IMR-90 (cell line): Measurements from ENCODE around the gene CDK14. TPM values are rescaled to one million over a fixed set of nuclear protein-coding genes. Genes with fewer than 3 reads are reported as not detected.

ENCODE experiments used
- ATAC-seq: fragments of 200-7000 bp; cut with Tn5 transposase; 2 replicates; pipeline ENCODE4 v1.9.1; 2020; ENCODE audit warnings: low read depth, mild to moderate bottlenecking, moderate library complexity
- BruUV-seq: library from RNA; stranded (reverse); fragments of 400-500 nt; replicated peaks from 2 replicates; lab custom pipeline; 2021; lab: Mats Ljungman, UMichigan
- CTCF ChIA-PET: fragments of 300-600 bp; formaldehyde crosslinking; extraction: SDS; loops from one replicate; lab custom pipeline; 2021; ENCODE audit warnings: antibody characterized with exemption; lab: Yijun Ruan, JAX
- POLR2A ChIA-PET: fragments of 300-600 bp; sonication (Branson Sonifier 250); formaldehyde crosslinking; loops from one replicate; lab custom pipeline; 2022; ENCODE audit warnings: antibody characterized with exemption; ENCODE audit not compliant: unreplicated experiment; lab: Charles Lee
- DNase-seq: peaks from one replicate; pipeline ENCODE4 v3.0.0; 2013
- H2AFZ ChIP-seq: replicated peaks from 2 replicates; pipeline ENCODE3; 2013; ENCODE audit warnings: low read length, mild to moderate bottlenecking; ENCODE audit not compliant: poor library complexity
- H2AK5ac ChIP-seq: 2 replicates; pipeline ENCODE4 v1.6.1; 2013; ENCODE audit warnings: low read depth, low read length, inconsistent platforms
- H2AK9ac ChIP-seq: replicated peaks from 2 replicates; pipeline ENCODE3; 2013; ENCODE audit warnings: mild to moderate bottlenecking, low read depth, low read length, moderate library complexity; ENCODE audit not compliant: poor library complexity
- H2BK120ac ChIP-seq: 2 replicates; pipeline ENCODE4 v1.6.1; 2013; ENCODE audit warnings: low read depth, low read length, inconsistent platforms
- H2BK15ac ChIP-seq: 3 replicates; pipeline ENCODE4 v1.6.1; 2013; ENCODE audit warnings: low read depth, low read length, inconsistent platforms
- H2BK20ac ChIP-seq: 2 replicates; pipeline ENCODE4 v1.6.1; 2013; ENCODE audit warnings: low read depth, mild to moderate bottlenecking, inconsistent platforms, low read length, moderate library complexity
- H2BK5ac ChIP-seq: 2 replicates; pipeline ENCODE4 v1.6.1; 2013; ENCODE audit warnings: mild to moderate bottlenecking, low read depth, low read length, inconsistent platforms; ENCODE audit not compliant: poor library complexity, severe bottlenecking
- H3K14ac ChIP-seq: replicated peaks from 2 replicates; pipeline ENCODE4 v1.6.1; 2013; ENCODE audit warnings: low read depth, low read length, inconsistent platforms
- H3K18ac ChIP-seq: 2 replicates; pipeline ENCODE4 v1.6.1; 2013; ENCODE audit warnings: low read depth, low read length, control low read depth
- H3K23ac ChIP-seq: 2 replicates; pipeline ENCODE4 v1.6.1; 2013; ENCODE audit warnings: low read depth, low read length, inconsistent platforms
- H3K27ac ChIP-seq: 2 replicates; pipeline ENCODE4 v1.5.1; 2013; ENCODE audit warnings: mild to moderate bottlenecking, control low read depth, low read length; ENCODE audit not compliant: insufficient read depth
- H3K27me3 ChIP-seq: 2 replicates; pipeline ENCODE4 v1.6.1; 2013; ENCODE audit warnings: low read length; ENCODE audit not compliant: control insufficient read depth, insufficient read depth
- H3K36me3 ChIP-seq: 2 replicates; pipeline ENCODE4 v1.6.1; 2013; ENCODE audit warnings: low read length, mixed read lengths; ENCODE audit not compliant: control insufficient read depth, insufficient read depth
- H3K4ac ChIP-seq: 2 replicates; pipeline ENCODE4 v1.6.1; 2013; ENCODE audit warnings: low read depth, low read length, inconsistent platforms
- H3K4me1 ChIP-seq: 2 replicates; pipeline ENCODE4 v1.6.1; 2013; ENCODE audit warnings: low read length, mixed read lengths; ENCODE audit not compliant: control insufficient read depth, insufficient read depth
- H3K4me2 ChIP-seq: 2 replicates; pipeline ENCODE4 v1.6.1; 2013; ENCODE audit warnings: low read depth, mild to moderate bottlenecking, control low read depth, low read length, moderate library complexity
- H3K4me3 ChIP-seq: 2 replicates; pipeline ENCODE4 v1.5.1; 2013; ENCODE audit warnings: low read depth, mild to moderate bottlenecking, control low read depth, low read length, moderate library complexity; ENCODE audit not compliant: insufficient read depth
- H3K56ac ChIP-seq: 2 replicates; pipeline ENCODE4 v1.6.1; 2013; ENCODE audit warnings: low read length, inconsistent platforms; ENCODE audit not compliant: insufficient read depth; ENCODE audit errors: extremely low read depth
- H3K79me1 ChIP-seq, 2 experiments: 2 replicates each; pipeline ENCODE4 v1.6.1; 2013; ENCODE audit warnings: low read length in 2 of 2, inconsistent platforms in 1 of 2, low read depth in 1 of 2
- H3K9ac ChIP-seq: 2 replicates; pipeline ENCODE4 v1.6.1; 2013; ENCODE audit warnings: low read depth, low read length, control low read depth
- H3K9me1 ChIP-seq: 2 replicates; pipeline ENCODE4 v1.6.1; 2013; ENCODE audit warnings: low read length, inconsistent platforms; ENCODE audit not compliant: insufficient read depth
- H3K9me3 ChIP-seq: 2 replicates; pipeline ENCODE4 v1.6.1; 2013; ENCODE audit warnings: low read length; ENCODE audit not compliant: control insufficient read depth, insufficient read depth
- H4K20me1 ChIP-seq: 2 replicates; pipeline ENCODE4 v1.6.1; 2013; ENCODE audit warnings: low read length, inconsistent platforms; ENCODE audit not compliant: insufficient read depth
- H4K5ac ChIP-seq: 2 replicates; pipeline ENCODE4 v1.6.1; 2013; ENCODE audit warnings: mild to moderate bottlenecking, low read depth, low read length, control low read depth
- H4K8ac ChIP-seq, 2 experiments: 2 replicates each; pipeline ENCODE4 v1.6.1; 2013; ENCODE audit warnings: low read depth in 2 of 2, low read length in 2 of 2, control low read depth in 1 of 2, inconsistent platforms in 1 of 2
- H4K91ac ChIP-seq: 2 replicates; pipeline ENCODE4 v1.6.1; 2013; ENCODE audit warnings: low read depth, low read length, inconsistent platforms; ENCODE audit not compliant: insufficient read depth
- BHLHE40 ChIP-seq: fragments of 150-350 bp; IDR thresholded peaks from 2 replicates; pipeline ENCODE4 v1.6.1; 2016; ENCODE audit warnings: mild to moderate bottlenecking, low read depth, low read length
- CEBPB ChIP-seq: IDR thresholded peaks from 2 replicates; pipeline ENCODE4 v1.6.1; 2012; ENCODE audit warnings: low read depth, low read length, improper control_type of control experiment
- CHD1 ChIP-seq: IDR thresholded peaks from 2 replicates; pipeline ENCODE4 v1.6.1; 2012; ENCODE audit warnings: low read depth, low read length, improper control_type of control experiment
- CTCF ChIP-seq: conservative IDR thresholded peaks from 2 replicates; pipeline ENCODE4 v1.5.1; 2012; ENCODE audit warnings: mild to moderate bottlenecking, low read depth, low read length, improper control_type of control experiment
- ELK1 ChIP-seq: fragments of 150-350 bp; IDR thresholded peaks from 2 replicates; pipeline ENCODE4 v1.6.1; 2016; ENCODE audit warnings: low read depth, mild to moderate bottlenecking, low read length, moderate library complexity, borderline replicate concordance
- FOS ChIP-seq: fragments of 150-350 bp; IDR thresholded peaks from 2 replicates; pipeline ENCODE4 v1.6.1; 2016; ENCODE audit warnings: low read depth, low read length
- MAFK ChIP-seq: IDR thresholded peaks from 2 replicates; pipeline ENCODE4 v1.6.1; 2012; ENCODE audit warnings: low read depth, low read length, improper control_type of control experiment
- MAZ ChIP-seq: IDR thresholded peaks from 2 replicates; pipeline ENCODE4 v1.6.1; 2012; ENCODE audit warnings: low read depth, mild to moderate bottlenecking, low read length, improper control_type of control experiment, moderate library complexity, borderline replicate concordance
- NFE2L2 ChIP-seq: fragments of 150-350 bp; IDR thresholded peaks from 2 replicates; pipeline ENCODE4 v1.6.1; 2016; ENCODE audit warnings: low read depth, mild to moderate bottlenecking, low read length
- RAD21 ChIP-seq: IDR thresholded peaks from 2 replicates; pipeline ENCODE4 v1.6.1; 2012; ENCODE audit warnings: low read length, improper control_type of control experiment
- RCOR1 ChIP-seq: IDR thresholded peaks from 2 replicates; pipeline ENCODE4 v1.6.1; 2012; ENCODE audit warnings: mild to moderate bottlenecking, low read length, improper control_type of control experiment; ENCODE audit not compliant: insufficient replicate concordance
- RFX5 ChIP-seq: IDR thresholded peaks from 2 replicates; pipeline ENCODE4 v1.8.0; 2012; ENCODE audit warnings: low read depth, mild to moderate bottlenecking, low read length, moderate library complexity
- WGBS, 2 experiments: methylation state at CpG; one replicate each; pipeline versions ENCODE4 v1.1.5 to v1.1.7; 2013; ENCODE audit warnings: missing lambda C conversion rate in 2 of 2; ENCODE audit not compliant: insufficient read length in 1 of 2; ENCODE audit errors: extremely low coverage in 2 of 2; 5-methylcytosine and 5-hydroxymethylcytosine counted together
- dilution Hi-C: fragments of 300-500 bp; cut with HindIII; formaldehyde crosslinking; loops from one replicate; pipeline ENCODE4 v1.14.3; 2018; ENCODE audit warnings: low sequenced_read_pairs; ENCODE audit not compliant: unreplicated experiment
- in situ Hi-C: fragments of 300-500 bp; cut with MboI; formaldehyde crosslinking; loops from 3 replicates; pipeline ENCODE4 v1.14.3; 2019; ENCODE audit warnings: low sequenced_read_pairs, inconsistent platforms, mixed read lengths
- intact Hi-C: fragments of 100-400 bp; cut with micrococcal nuclease; formaldehyde crosslinking; loops from 2 replicates; pipeline ENCODE4 v1.10.0; 2022
- polyA plus RNA-seq, 3 experiments: library from polyadenylated mRNA; depleted of rRNA; stranded (reverse); fragments of >200 nt; gene quantifications; 2 replicates each; pipeline ENCODE4 v1.2.3, GENCODE V29; 2012; ENCODE audit warnings: low replicate concordance in 1 of 3
- total RNA-seq: library from RNA; depleted of rRNA; stranded (reverse); fragments of >200 nt; gene quantifications from 2 replicates; pipeline ENCODE4 v1.2.3, GENCODE V29; 2012
- TF ChIP-seq, protein P1 (sequence below): fragments of 150-350 bp; IDR thresholded peaks from 2 replicates; pipeline ENCODE4 v1.6.1; 2017; ENCODE audit warnings: mild to moderate bottlenecking, antibody characterized with exemption, low read length, low read depth

CDK14 gene
- total and polyA plus RNA-seq, 2 of the 4 experiments (the other 2 are of a cell fraction): 10.1 to 29.6 TPM

DNA sequence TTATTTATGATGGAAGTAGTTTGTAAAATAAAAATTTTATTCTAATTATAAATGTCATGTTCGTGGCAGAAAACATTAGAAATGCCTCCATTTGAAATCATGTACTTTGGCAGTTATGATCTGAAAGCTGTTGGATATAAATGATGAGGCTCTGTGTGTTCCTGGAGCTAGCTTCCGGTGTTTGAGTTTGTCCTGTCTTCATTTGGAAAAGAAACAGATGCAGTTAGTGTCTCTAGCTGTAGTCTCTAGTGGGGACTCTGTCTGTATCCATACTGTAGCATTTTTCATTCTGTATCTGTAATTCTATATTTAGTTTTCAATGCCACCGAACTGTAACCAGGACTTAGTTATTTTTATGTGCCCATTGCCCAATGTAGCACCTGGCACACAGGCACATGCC, 471.1 kb downstream of the CDK14 start:
- no peak for ATAC-seq
- Histone ChIP-seq H4K5ac (no peak overlapping the region), H3K4ac (no peak overlapping the region), H3K9me1 (peaks cover 3% of the 10 kb centered on the region), H2BK20ac (no peak overlapping the region), H3K23ac (no peak overlapping the region), H2AK9ac (no peak overlapping the region), H3K36me3 (no peaks in the 10 kb centered on the region), H2BK120ac (no peak overlapping the region), H3K56ac (no peak overlapping the region), H3K14ac (no peak overlapping the region), H2BK5ac (no peak overlapping the region), H3K18ac (no peak overlapping the region), H3K27ac (no peak overlapping the region), H3K4me3 (no peak overlapping the region), H2BK15ac (no peak overlapping the region), H3K79me1 (no peaks in the 10 kb centered on the region), H3K4me1 (peaks cover 6% of the 10 kb centered on the region; the same call in 1 of the 2 replicates), H2AFZ (no peak overlapping the region), H2AK5ac (no peak overlapping the region), H3K4me2 (no peak overlapping the region), H4K20me1 (no peaks in the 10 kb centered on the region), H3K27me3 (no peaks in the 10 kb centered on the region), H4K8ac (no peak overlapping the region), H4K91ac (no peak overlapping the region), H3K9me3 (no peaks in the 10 kb centered on the region), H3K9ac (no peak overlapping the region)
- intact Hi-C loops (no loop called here), in situ Hi-C loops (no loop called here), dilution Hi-C loops (no loop called here)
- no CpG with 5 or more reads among the region's 3 CpGs for WGBS, 2 experiments
- TF ChIP-seq RCOR1 (no peak), RFX5 (no peak), MAFK (no peak), CTCF (no peak), FOS (no peak), RAD21 (no peak), ELK1 (no peak), MAZ (no peak), BHLHE40 (no peak), CEBPB (no peak), CHD1 (no peak), NFE2L2 (no peak)
- TF ChIP-seq, protein P1, sequence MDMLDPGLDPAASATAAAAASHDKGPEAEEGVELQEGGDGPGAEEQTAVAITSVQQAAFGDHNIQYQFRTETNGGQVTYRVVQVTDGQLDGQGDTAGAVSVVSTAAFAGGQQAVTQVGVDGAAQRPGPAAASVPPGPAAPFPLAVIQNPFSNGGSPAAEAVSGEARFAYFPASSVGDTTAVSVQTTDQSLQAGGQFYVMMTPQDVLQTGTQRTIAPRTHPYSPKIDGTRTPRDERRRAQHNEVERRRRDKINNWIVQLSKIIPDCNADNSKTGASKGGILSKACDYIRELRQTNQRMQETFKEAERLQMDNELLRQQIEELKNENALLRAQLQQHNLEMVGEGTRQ: no peak
- BruUV-seq: no TSS peak
- POLR2A ChIA-PET: no interaction called here
- CTCF ChIA-PET: interaction anchor here (0.7 kb wide), 1 partner anchor 33 kb away, joined by 4 read pairs; no protein-coding TSS in a partner anchor
- DNase-seq: no peak
